ENCODE data around the gene SYP. TPM values are rescaled to one million over a fixed set of nuclear protein-coding genes. Genes with fewer than 3 reads are reported as not detected.
"Not testable (repeated sequence)": the region's sequence is repeated elsewhere in the genome, so short reads cannot be mapped to it uniquely, and the experiment has no call there.

SYP gene
- polyA plus RNA-seq, 1 donor: 2.6 TPM

DNA sequence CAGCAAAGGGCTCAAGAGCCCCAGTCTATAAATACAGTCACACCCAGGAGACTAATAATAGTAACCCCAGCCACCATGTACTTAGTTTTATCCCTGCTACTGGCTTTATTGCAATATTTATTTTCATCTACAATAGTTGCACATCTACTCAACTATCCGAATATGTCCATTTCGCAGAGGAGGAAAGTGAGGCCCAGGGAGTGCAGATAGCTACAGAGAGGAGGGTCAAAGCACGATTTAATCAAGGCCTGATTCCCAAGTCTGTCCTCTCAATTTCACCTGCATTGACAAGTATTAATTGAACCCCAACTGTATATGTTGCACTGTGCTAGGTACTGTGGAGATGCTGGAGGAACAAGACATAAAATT lies 32.3 kb downstream of the SYP start:
- no peak for DNase-seq

DNA sequence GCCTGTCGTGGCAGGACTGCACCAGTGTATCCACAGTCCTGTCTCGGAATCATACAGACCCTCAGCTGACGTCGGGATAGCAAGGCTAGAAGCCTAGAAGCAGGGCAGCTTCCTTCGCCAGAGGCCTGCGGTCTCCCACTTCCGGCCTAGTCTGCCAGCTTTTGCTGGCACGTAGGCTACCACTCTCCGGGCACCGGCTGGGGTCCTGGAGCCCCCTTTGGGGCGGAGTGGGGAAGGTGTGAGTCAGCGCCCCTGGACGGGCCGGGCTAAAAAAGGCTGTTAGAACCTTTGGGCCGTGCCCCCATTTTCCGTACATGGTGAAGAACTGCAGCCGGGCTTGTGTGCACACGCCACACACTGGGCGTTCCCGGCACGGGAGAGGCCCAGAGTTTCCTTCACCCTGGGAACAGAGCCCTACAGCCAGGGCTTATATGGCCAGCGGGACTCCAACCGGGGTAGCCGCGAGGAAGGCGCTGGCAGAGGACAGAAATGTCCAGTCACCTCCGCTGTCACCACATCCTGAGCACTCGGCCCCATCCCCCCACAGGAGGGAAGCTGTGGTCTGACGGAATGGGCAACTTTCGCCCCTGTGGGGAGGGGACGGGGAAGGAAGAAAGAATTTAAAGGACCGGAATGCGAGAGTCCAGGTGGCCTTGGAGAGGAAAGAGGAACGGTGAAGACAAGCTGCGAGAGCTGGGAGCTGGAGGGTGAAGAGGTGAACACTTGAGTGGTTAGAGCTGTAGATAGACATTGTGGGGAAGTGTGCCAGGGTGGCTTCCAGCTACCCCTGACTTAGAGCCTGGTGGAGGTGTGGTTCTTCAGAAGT lies 32.9 kb downstream of the SYP start:
- DNase-seq: no peak

DNA sequence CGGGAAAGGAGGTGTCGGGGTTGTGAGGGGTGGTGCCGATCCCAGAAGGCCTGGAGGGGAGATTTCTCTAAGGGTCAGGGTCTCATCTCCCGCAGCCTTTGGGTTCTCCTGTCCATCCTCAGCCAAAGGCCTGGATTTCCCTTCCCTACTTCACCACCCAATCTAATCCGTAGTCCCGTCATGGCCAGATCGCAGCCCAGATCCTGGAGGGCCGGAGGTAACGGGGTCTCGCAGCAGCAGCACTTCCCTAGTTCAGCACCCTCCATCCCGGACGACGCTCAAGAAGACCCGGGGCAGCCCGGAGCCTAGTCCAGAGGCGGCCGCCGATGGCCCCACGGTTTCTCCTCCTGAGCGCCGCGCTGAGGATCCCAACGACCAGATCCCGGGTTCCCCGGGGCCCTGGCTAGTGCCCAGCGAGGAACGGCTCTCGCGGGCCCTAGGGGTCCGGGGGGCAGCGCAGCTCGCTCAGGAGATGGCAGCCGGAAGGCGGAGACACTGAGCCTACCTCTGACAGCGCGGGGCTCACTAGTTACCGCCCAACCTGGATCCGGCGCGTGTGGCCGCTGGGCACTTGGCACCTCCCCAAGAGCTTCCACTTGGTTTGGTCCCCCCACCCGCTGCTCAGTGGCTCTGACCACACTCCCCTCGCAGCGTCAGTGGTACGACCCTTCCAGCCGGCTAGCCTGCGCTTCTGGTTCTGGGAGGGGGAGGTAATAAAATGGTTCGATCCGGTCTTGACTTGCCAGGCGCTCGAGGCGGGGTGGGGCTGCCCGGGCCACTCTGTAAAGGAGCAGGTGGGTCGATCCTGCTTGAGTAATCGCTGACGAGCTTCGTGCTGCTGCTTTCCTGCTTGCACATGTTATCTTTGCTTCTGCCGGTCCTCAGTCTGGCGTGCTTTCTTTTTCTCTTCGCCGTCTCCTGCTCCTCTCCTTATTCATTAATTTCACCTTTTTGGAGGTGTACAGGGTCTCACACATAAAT lies 33.8 kb downstream of the SYP start:
- DNase-seq: peak; percentile 83

DNA sequence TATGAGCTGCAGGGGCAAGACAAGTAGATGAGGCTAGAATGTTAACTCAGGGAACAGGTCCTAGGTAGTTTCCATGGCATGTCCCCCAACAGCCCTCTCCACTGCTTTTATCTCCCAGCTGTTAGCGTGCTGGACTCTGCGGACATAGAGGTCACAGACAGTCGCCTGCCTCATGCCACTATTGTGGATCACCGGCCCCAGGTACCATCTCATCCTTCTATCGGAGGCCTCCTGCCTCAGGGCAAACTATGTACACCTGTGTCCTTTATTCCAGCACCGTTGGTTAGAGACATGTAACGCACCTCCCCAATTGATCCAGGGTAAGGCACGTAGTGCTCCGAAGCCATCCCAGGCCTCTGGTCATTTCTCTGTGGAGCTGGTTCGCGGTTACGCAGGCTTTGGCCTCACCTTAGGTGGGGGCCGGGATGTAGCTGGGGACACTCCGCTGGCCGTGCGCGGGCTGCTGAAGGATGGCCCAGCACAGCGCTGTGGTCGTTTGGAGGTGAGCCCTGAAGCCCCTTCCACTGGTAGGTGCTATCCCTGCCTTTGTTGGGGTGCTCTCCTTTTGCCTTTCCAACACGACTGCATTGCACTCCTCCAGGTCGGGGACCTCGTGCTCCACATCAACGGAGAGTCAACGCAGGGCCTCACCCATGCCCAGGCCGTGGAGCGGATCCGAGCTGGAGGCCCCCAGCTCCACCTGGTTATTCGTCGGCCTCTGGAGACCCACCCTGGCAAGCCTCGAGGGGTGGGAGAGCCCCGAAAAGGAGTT lies 35.2 kb downstream of the SYP start:
- DNase-seq: no peak

DNA sequence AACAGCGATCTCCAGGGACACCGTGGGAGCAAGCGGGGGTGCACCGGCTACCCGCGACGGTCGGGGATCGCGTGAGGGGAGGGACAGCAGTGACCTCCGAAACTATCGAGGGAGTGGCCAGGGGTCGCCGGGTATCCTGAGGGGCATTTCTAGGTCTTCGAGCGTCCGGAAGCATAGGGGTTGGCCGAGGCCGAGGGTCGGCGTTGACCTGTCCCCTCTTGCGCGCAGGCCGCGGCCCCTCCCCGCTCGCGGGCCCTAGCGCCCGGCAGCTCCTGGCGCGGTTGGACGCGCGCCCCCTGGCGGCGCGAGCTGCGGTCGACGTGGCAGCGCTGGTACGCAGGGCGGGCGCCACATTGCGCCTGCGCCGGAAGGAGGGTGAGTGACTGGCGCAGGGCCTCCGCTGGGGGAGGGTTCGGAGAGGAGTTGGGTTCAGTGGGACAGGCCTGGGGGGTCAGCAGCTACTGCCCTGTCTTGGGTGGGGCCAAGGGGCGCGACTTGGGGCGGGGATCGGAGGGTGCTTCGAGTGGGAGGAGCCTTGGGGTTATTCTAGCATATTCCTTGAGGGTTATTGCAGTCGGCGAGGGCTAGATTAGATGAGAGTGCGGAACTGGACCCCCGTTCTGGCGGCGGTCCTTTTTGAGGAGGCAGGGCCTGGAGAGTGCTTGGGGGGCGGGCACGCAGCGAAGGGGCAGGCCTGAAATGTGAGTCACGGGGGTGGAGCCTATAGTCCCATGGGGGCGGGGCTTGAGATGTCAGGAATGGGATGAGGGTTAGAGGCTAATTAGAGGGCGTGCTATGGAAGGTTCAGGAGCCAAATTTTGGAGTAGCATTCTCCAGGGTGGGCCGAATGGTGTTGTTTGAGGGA lies 36.2 kb downstream of the SYP start:
- peak; percentile 70 for DNase-seq

DNA sequence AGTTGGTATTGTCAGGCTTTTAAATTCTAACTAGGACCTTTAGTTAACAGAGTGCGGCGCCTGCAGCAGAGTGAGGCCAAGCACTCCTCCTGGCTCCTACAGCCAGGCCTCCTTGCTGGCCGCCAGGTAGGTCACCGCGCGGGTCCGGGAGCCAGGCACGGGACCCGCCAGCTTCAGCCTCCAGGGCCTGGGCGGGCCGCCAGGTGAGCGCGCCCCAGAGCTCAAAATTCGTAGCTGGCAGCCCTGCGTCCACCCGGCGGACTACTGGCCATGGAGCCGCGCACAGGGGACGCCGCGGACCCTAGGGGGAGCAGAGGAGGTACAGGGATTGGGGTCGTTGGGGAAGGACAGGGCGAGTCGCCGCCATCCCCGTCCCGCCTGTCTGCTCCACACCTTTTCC lies 37.4 kb downstream of the SYP start, which contains the start of gene MAGIX:
Gene MAGIX (plus strand): TSS at position 139 of the 400 bp plus-strand sequence. CDS start 132 bp downstream, at position 271.
- DNase-seq: no peak

DNA sequence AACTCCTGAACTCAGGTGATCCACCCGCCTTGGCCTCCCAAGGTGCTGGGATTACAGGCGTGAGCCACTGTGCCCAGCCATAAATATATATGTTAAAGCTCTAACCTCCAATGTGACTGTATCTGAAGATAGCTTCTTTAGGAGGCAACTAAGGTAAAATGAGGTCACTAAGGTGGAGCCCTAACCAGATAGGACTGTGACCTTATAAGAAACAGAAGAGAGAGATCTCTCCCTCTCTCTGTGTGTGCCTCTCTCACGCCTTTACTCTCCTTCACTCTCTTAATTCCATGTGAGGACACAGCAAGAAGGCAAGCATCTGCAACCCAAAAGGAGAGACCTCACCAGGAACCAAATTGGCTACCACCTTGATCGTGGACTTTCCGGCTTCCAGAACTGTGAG lies 38.4 kb downstream of the SYP start:
- no peak for DNase-seq

DNA sequence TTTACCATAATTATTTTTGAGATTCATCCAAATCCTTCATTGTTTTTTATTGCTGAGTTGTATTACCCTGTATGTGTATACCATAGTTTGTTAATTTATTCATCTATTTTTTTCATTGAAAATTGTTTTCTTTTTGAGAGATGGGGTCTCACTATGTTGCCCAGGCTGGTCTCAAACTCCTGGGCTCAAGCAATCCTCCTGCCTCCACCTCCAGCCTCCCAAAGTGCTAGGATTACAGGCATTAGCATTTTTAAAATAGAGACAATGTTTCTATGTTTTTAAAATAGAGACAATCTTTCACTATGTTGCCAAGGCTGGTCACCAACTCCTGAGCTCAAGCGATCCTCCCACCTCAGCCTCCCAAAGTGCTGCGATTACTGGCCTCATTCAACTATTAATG lies 39.1 kb downstream of the SYP start:
- DNase-seq: no peak

DNA sequence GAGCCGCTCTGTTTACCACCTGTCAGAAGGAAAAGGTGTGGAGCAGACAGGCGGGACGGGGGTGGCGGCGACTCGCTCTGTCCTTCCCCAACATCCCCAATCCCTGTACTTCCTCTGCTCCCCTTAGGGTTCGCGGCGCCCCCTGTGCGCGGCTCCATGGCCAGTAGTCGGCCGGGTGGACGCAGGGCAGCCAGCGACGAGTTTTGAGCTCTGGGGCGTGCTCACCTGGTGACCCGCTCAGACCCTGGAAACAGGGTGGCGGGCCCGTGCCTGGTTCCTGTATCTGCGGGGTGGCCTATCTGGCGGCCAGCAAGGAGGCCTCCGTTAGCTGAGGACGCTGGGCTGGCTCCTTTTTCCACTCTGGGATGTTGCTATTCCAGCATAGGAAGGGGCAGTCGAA lies 42.8 kb downstream of the SYP start:
- no peak for DNase-seq

DNA sequence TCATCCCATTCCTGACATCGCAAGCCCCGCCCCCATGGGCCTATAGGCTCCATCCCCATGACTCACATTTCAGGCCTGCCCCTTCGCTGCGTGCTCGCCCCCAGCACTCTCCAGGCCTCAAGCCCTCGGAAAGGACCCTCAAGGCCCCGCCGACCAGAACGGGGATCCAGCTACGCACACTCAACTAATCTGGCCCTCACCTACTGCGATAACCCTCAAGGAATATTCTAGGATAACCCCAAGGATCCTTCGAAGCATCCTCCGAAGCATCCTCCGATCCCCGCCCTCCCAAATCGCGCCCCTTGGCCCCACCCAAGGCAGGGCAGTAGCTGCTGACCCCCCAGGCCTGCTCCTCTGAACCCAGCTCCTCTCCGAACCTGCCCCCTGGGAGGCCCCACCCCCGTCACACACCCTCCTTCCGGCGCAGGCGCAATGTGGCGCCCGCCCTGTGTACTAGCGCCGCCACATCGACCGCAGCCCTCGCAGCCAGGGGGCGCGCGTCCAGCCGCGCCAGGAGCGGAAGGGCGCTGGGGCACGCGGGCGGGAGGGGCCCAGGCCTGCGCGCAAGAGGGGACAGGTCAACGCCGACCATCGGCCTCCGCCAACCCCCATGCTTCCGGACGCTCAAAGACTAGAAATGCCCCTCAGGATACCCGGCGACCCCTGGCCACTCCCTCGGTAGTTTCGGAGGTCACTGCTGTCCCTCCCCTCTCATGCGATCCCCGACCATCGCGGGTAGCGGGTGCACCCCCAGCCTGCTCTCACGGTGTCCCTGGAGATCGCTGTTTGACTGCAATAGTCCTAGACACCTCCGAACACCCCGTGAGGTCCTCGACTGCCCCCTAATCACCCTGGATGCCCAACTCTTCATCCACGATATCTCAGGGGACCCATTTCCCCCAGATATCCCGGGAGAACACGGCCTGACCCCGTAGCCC lies 43.8 kb downstream of the SYP start:
- DNase-seq: peak; percentile 86

DNA sequence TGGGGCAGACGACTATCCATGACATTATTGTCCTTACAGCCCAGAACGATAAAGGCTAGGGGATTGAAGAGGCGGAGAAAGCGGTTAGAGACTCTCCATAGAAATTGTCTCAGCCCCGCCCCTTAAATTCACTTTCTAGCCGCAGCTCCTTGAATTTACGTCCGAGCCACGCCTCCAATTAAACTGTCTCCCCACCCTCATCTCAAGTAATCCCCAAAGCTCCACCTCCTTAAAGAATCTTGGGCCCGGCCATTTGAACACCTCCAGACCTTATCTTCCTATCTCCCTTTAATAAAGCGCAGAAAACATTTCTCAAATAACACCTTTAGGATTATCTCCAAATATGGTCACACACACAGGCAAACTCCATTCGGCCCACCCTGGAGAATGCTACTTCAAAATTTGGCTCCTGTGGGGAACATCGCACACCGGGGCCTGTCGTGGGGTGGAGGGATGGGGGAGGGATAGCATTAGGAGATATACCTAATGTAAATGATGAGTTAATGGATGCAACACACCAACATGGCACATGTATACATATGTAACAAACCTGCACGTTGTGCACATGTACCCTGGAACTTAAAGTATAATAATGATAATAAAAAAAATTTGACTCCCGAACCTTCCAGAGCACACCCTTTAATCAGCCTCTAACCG lies 44.6 kb downstream of the SYP start:
- peak; percentile 64 for DNase-seq

DNA sequence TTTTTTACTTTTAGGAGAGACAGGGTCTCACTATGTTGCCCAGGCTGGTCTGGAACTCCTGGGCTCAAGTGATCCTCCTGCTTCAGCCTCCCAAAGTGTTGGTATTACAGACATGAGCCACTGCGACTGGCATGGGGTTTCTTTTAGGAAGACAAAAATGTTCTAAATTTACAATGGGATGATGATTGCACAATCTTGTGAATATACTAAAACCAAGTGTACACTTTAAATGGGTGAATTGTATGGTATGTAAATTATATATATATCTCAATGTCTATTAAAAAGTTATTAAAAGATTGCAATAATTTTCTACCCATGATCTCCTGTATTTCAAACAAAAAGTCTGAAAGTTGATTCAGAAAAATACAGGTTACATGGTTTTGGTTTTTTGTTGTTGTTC lies 46.5 kb downstream of the SYP start:
- no peak for DNase-seq

DNA sequence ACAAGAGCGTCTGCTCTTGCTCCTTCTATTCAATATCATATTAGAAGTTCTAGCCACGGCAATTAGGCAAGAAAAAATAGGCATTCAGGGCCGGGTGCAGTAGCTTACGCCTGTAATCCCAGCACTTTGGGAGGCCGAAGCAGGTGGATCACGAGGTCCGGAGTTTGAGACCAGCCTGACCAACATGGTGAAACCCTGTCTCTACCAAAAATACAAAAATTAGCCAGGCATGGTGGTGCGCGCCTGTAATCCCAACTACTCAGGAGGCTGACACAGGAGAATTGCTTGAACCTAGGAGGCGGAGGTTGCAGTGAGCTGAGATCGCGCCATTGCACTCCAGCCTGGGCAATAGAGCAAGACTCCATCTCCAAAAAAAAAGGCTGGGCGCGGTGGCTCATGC lies 50.7 kb downstream of the SYP start:
- DNase-seq: not testable (repeated sequence)

DNA sequence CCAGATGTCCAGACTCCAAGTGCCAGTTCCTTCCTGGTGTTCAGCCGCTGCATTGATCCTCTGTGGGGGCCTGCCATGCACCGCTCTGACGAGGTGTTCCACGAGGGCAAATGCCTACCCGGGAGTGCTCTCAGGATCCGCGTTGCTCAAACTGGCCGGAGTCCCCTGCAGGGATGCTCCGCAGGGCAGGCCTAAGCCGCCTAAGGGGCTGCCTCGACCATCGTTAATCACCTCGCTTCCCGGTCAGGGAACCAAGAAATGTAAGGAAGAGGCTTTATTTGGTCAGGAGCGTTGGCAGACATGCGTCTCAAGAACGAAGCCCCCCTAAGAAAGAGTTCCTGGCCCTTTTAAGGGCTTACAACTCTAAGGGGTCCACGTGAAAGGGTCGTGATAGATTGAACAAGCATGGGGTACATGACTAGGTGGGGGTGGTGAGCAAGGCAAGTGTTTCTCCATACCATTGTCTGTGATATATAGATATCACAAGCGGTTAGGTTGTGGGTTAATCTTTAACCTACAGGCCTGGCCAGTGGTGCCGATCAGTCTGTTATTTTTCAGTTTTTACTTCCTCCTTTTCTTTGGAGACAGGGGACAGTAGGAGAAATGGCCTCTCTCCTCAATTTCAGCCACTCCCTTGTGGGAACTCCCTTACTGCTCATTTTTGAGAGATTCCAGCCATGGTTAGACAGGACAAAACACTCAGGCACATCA lies 51.4 kb downstream of the SYP start:
- not testable (repeated sequence) for DNase-seq

DNA sequence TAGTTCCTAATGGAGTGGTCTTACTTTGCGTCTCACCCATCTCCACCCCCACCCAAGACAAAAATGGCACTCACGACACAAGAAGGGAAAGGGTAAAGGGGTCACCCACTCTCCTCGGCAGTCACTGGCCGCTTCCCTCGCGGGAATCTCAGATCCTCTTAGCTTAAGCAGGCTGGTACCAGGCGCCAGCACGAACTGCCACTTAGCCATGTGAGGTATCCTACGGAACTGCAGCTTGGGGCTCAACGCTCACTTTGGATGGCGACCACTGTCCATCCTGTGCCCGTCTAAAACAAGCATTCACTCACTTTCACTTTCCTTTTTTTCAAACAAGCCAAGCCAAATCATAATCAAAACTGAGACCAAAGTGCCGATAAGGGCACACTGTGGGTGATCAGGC lies 52.1 kb downstream of the SYP start:
- DNase-seq: no peak

DNA sequence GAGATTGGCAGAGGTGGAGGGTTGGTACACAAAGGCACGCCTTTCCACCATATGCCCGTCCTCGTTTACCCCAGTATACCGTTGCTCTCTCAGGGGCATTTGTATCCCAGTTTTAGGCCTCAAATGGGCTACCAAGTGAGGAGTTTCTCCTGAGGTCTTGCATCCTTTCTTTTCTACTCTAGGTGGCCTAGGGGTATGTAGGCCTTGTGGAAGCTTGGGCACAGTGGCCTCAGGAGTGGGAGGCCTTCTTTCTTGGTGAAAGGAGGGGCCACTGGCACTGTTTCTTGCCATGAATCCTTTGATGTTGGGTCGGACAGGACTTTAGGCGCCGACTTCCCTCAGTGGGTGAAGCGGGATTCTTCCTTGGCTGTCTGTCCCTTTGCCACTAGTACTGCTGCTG lies 52.7 kb downstream of the SYP start:
- DNase-seq: no peak

DNA sequence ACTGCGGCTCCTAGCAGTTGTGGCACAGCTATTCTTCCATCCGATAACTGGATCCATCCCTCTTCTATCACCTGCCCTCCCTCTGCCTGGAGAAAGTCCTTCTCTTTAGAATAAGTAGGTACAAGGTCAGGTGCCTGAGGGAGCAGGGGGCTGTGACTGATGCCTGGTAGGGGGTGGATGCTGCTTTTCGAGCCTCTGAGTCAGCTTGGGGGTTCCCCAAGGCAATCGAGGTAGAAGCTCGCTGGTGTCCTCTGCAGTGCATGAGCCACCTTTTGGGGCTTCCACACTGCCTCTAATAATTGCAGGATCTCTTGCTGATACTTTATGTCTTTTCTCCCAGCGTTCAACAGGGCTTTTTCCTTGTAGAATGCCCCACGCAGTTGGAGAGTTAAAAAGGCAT lies 56.8 kb downstream of the SYP start:
- not testable (repeated sequence) for DNase-seq

DNA sequence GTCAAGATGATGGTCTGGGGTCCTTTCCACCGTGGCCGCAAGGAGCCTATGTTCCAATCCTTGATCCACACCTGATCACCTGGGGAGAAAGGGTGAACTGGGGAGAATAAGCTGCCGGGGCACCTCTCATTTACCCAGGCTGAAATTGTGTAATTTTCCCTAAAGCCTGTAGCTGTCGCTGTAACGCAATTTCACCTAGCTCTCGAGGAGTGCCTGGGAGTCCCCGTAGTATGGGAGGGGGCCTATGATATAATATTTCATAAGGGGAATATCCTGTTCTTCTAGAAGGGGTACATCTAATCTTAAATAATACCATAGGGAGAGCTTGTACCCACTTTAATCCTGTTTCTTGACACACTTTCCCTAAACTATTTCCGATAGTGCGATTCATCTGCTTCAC lies 57.7 kb downstream of the SYP start:
- not testable (repeated sequence) for DNase-seq

DNA sequence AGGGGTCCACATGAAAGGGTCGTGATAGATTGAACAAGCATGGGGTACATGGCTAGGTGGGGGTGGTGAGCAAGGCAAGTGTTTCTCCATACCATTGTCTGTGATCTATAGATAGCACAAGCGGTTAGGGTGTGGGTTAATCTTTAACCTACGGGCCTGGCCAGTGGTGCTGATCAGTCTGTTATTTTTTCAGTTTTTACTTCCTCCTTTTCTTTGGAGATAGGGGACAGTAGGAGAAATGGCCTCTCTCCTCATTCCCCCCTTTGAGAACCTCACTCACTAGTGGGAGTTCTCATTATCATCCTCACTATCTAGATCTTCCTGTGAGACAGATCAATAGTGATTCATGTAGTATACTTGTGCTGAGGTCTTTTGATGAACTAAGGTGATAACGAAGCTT lies 60.3 kb downstream of the SYP start:
- DNase-seq: no peak

Data from left kidney (tissue), 2 donors.